ENCODE measurements around the gene ARF1. TPM values are rescaled to one million over a fixed set of nuclear protein-coding genes. Genes with fewer than 3 reads are reported as not detected.

ARF1 gene
- total and polyA plus RNA-seq, 2 of the 8 experiments (the other 6 are each of a cell fraction or from before 2014, with no cell fraction given), result 265 to 471 TPM

- no peak overlapping the region for H3K56ac ChIP-seq (replicated peaks; ENCODE audit: insufficient read length, low read depth, low read length)
- H2BK15ac ChIP-seq (ENCODE audit: low read length), result no peak overlapping the region
- H3K18ac ChIP-seq (ENCODE audit: extremely low read depth, low read length), result no peak overlapping the region
- peaks cover 2% of the 10 kb centered on the region; the same call in 1 of the 2 replicates for H3K23me2 ChIP-seq (ENCODE audit: low read depth, low read length)
- 85% methylated on average over 3 of the region's 3 CpGs; no CpG with 5 or more reads in 1 of the 2 experiments for WGBS, 2 experiments (ENCODE audit: extremely low coverage in 1 of 2, insufficient coverage in 1 of 2, insufficient read length in 1 of 2, insufficient replicate concordance in 2 of 2, low coverage in 1 of 2, low lambda C conversion rate in 2 of 2, missing lambda C conversion rate in 1 of 2)
- H3K79me2 ChIP-seq (ENCODE audit: control insufficient read depth in 1 of 2, insufficient read depth in 2 of 2, low read length in 2 of 2), result no peaks in the 10 kb centered on the region
- H2AFZ ChIP-seq (ENCODE audit: low read length), result no peak overlapping the region
- H3K23ac ChIP-seq (ENCODE audit: insufficient read length), result no peak overlapping the region
- H3K9me3 ChIP-seq (ENCODE audit: insufficient read depth in 2 of 2, low read depth in 1 of 2, low read length in 1 of 2), result peaks cover 15 to 20% of the 10 kb centered on the region in 2 experiments
- H3K27ac ChIP-seq (ENCODE audit: low read depth, low read length), result no peak overlapping the region
- no peak overlapping the region for H3K4ac ChIP-seq (replicated peaks; ENCODE audit: insufficient read length, low read depth, low read length)
- H4K91ac ChIP-seq (replicated peaks; ENCODE audit: insufficient read length, low read length), result no peak overlapping the region
- no peak overlapping the region for H2BK120ac ChIP-seq (replicated peaks; ENCODE audit: low read depth, low read length)
- no peak overlapping the region for H3K9ac ChIP-seq (replicated peaks in 1 of 4; ENCODE audit: extremely low read depth in 1 of 4, low read depth in 3 of 4, low read length in 3 of 4)
- FAIRE-seq, result no peak
- H2BK20ac ChIP-seq (ENCODE audit: low read length), result no peak overlapping the region
- H3K36me3 ChIP-seq (ENCODE audit: control insufficient read depth in 2 of 4, insufficient read depth in 4 of 4, low read length in 3 of 4), result no peaks in the 10 kb centered on the region
- no peak overlapping the region for H4K8ac ChIP-seq (ENCODE audit: extremely low read depth, insufficient read depth, low read length)
- H4K20me1 ChIP-seq (replicated peaks in 1 of 2; ENCODE audit: control insufficient read depth in 1 of 2, insufficient read depth in 2 of 2, low read length in 2 of 2), result no peaks in the 10 kb centered on the region
- no peak overlapping the region for H2BK5ac ChIP-seq (ENCODE audit: low read depth, low read length)
- H2AK5ac ChIP-seq (ENCODE audit: low read depth, low read length), result no peak overlapping the region
- no peak overlapping the region for H3K14ac ChIP-seq (ENCODE audit: insufficient read length)
- H3K79me1 ChIP-seq (ENCODE audit: low read depth, low read length), result no peaks in the 10 kb centered on the region
- no peak overlapping the region for H3K4me3 ChIP-seq (ENCODE audit: extremely low read depth in 1 of 4, insufficient read depth in 2 of 4, low read depth in 3 of 4, low read length in 4 of 4)
- peaks cover 0 to 3% (median 0%) of the 10 kb centered on the region in 4 experiments; a peak in 2 of 7 replicates for H3K4me1 ChIP-seq (replicated peaks in 1 of 4; ENCODE audit: control insufficient read depth in 3 of 4, insufficient read depth in 4 of 4, low read length in 3 of 4)
- H3K27me3 ChIP-seq (replicated peaks in 1 of 4; ENCODE audit: control insufficient read depth in 3 of 4, extremely low read depth in 1 of 4, insufficient read depth in 3 of 4, low read length in 3 of 4), result peaks cover 0 to 6% (median 4%) of the 10 kb centered on the region in 4 experiments; a peak in 2 of 7 replicates
- CTCF ChIA-PET (ENCODE audit: partially characterized antibody), result interaction anchor here (1.0 kb wide), 1 partner anchor 16 kb away, joined by 3 read pairs; no protein-coding TSS in a partner anchor
- H3K4me2 ChIP-seq (ENCODE audit: insufficient read depth in 1 of 2, low read depth in 2 of 2, low read length in 2 of 2), result no peak overlapping the region
- no peak overlapping the region for H4K5ac ChIP-seq (ENCODE audit: insufficient read length, low read depth, low read length)
- POLR2A ChIA-PET (ENCODE audit: partially characterized antibody), result interaction anchor here (0.9 kb wide), 1 partner anchor 60 kb away, joined by 3 read pairs; no protein-coding TSS in a partner anchor
- no peak for DNase-seq (ENCODE audit: low read depth in 1 of 2, low spot score in 2 of 2)
- H2BK12ac ChIP-seq (ENCODE audit: low read depth, low read length), result no peak overlapping the region
- no peak for TF ChIP-seq JUN (IDR thresholded peaks at IDR 0.05; ENCODE audit: low read depth, low read length)
- TF ChIP-seq, protein P1, sequence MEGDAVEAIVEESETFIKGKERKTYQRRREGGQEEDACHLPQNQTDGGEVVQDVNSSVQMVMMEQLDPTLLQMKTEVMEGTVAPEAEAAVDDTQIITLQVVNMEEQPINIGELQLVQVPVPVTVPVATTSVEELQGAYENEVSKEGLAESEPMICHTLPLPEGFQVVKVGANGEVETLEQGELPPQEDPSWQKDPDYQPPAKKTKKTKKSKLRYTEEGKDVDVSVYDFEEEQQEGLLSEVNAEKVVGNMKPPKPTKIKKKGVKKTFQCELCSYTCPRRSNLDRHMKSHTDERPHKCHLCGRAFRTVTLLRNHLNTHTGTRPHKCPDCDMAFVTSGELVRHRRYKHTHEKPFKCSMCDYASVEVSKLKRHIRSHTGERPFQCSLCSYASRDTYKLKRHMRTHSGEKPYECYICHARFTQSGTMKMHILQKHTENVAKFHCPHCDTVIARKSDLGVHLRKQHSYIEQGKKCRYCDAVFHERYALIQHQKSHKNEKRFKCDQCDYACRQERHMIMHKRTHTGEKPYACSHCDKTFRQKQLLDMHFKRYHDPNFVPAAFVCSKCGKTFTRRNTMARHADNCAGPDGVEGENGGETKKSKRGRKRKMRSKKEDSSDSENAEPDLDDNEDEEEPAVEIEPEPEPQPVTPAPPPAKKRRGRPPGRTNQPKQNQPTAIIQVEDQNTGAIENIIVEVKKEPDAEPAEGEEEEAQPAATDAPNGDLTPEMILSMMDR (IDR thresholded peaks at IDR 0.05; ENCODE audit: control extremely low read depth in 1 of 3, insufficient read depth in 1 of 3, low read depth in 1 of 3, low read length in 3 of 3), result no peak
- no peak for TF ChIP-seq NANOG (IDR thresholded peaks at IDR 0.05; ENCODE audit: insufficient read depth, low read depth, low read length, poor library complexity, severe bottlenecking)
- no peak for TF ChIP-seq USF2 (IDR thresholded peaks at IDR 0.05; ENCODE audit: low read length)
- TF ChIP-seq MAFK (IDR thresholded peaks at IDR 0.05; ENCODE audit: low read depth, low read length), result no peak
- no peak for TF ChIP-seq SUZ12 (IDR thresholded peaks at IDR 0.05; ENCODE audit: low read length)
- TF ChIP-seq RAD21 (IDR thresholded peaks at IDR 0.05 in 1 of 2, conservative IDR thresholded peaks at IDR 0.05 in 1 of 2; ENCODE audit: low read depth in 2 of 2, low read length in 2 of 2), result no peak
- no peak for TF ChIP-seq GABPA (IDR thresholded peaks at IDR 0.05; ENCODE audit: borderline replicate concordance, insufficient read depth, low read length)
- TF ChIP-seq HDAC6 (IDR thresholded peaks at IDR 0.05; ENCODE audit: low read depth, low read length), result no peak
Measured at GRCh38 chr1:228114827-228115226, 32.3 kb downstream of the ARF1 start.
